T-helper 9 cell (primary cell): Measurements from ENCODE around the gene ATP5MC3.

Source experiments
- DNase-seq: peaks from one replicate; pipeline ENCODE4 v3.0.0-alpha.2; 2020

The ATP5MC3 gene

GRCh38 chr2:175167792-175168563 is 13.5 kb downstream of the ATP5MC3 start, which contains the start of gene ATF2:
Gene ATF2, minus strand, starts transcription at chr2:175168203. Its CDS starts 31,760 bp downstream, at chr2:175136443.
- DNase-seq, result peak; percentile 94

DNA sequence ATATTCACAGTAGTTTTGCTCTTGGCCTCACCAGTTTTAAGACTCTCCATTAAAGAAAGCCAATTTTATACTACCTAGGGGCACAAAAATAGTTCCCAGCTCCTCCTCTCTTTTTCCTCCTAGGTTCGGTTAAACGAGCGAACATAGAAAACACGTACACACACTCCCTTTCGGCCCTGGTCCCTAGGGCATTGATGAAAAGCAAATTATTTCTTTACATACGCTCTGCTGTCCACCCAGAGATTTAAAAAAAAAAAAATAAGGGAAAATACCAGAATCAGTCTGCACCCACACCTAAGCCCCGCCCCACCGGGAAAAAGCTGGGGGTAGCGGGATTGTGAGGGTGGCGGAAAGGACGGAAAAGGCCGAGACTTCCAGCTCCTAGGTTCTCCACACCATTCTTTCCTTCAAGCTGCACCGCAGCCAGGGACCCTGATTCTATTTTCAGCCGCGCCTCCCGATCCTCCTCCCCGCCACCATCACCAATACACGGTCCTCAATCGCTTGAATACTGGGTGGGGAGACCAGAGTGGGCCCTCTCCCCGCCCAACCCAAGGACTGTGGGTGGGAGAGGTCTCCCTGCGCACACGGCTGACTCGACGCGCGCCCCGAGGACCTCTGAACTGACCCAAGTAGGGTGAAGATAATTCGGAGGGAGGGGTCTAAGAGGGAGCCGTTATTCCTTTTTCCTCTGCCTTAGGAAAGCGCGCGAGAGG is 14.3 kb downstream of the ATP5MC3 start:
- DNase-seq, result peak; percentile 14

DNA sequence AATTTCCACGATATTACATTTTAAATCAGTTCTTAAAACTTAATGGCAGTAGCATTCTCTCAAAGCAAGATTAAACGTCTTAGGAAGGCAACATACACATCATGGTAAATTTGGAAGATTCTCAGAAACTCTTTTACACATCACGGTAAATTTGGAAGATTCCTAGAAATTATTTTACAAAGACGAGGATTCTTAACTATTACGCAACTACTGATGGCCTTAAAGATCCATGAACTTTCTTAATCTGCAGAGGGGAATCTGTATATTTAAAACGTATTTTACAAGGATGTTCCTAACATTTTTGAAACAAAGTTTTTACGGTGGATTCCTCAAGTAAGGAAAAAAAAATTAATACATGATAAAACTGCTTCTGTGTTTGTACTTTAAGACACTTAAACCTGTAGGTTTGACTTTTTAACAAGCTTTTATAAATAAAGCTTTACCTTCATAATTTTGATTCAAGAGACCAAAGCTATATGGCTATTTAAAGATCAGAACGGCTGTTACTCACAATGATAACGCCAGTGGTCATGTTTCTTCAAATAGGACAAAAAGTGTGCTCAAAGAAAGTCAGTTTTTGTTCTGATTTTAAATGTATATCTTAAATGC is 15.2 kb downstream of the ATP5MC3 start:
- no peak for DNase-seq

DNA sequence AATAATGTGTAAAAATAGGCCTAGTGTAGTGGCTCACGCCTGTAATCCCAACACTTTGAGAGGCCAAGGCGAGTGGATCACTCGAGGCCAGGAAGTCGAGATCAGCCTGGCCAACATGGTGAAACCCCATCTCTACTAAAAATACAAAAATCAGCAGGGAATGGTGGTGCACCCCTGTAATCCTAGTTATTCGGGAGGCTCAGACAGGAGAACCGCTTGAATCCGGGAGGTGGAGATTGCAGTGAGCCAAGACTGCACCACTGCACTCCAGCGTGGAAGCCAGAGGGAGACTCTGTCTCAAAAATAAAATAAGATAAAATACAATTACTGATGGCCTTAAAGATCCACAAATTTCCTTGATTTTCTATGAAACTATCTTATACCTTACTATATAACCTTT is 17.3 kb downstream of the ATP5MC3 start:
- no peak for DNase-seq

- DNase-seq, result no peak
Measured at GRCh38 chr2:175158894-175159293, 22.6 kb downstream of the ATP5MC3 start.

DNA sequence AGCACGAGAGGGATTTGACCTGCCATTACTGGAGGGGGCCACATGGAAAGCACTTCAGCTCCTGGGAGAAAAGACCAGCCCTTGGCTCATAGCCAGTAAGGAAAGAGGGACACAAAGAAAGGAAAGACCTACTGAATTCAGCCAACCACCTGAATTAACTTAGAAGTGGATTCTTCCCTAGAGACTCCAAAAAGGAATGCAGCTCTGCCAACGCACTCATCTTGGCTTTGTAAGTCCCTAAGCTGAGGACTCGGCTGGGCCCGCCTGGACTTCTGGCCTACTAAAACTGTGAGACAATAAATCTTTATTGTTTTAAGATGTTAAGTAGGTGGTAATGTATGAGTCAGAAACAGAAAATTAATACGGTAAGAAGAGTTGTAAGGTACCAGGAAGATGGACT is 25.0 kb downstream of the ATP5MC3 start:
- DNase-seq, result no peak

DNA sequence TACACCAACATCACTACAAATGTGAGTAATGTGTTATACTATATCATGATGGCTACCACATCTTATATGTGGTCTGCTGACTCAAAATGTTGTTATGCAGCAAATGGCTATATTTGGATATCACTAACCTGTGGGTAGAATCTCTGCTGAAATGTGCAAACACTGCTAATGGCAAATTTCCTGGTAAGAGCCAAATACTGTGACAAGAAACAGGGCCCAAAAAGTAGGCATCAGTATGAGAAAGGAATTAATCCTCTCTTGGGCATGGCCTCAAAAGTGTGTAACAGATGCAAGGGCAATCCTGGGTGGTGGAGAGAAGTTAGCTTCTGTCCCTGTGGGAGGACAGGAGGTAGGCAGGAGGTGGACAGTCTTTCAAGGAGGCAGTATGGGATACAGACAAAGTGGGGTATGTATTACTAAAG is 26.8 kb downstream of the ATP5MC3 start:
- DNase-seq, result no peak

- no peak for DNase-seq
Measured at GRCh38 chr2:175152242-175152641, 29.3 kb downstream of the ATP5MC3 start.

DNA sequence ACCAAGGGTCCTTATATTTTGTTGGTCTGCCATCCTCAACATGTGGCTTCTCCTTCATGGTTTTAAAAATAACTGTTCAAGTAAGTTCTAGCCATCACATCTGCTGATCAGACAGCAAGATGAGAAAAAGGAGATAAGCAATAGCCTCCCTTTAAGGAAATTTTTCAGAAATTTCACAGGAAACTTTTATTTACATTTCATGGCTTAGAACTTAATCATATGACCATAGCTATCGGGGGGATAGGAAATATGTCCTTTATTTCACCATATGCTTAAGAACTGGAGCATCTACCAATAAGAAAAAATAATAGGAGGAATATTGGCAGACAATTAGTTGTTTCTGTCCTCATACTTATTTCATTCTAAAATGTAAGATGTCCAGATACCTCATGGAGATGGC is 29.7 kb downstream of the ATP5MC3 start:
- no peak for DNase-seq

- DNase-seq, result no peak
Measured at GRCh38 chr2:175147186-175147585, 34.3 kb downstream of the ATP5MC3 start.

DNA sequence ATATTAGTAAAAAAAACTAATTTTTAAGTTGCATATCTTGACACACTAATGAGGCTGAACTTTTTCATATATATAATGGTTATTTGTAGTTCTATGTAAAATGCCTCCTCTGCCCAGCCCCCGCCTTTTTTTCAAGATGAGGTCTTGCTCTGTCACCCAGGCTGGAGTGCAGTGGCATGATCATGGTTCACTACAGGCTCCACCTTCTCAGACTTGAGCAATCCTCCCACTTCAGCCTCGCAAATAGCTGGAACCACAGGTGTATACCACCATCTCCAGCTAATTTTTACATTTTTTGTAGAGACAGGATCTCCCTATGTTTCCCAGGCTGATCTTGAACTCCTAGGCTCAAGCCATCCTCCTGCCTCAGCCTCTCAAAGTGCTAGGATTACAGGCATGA is 37.8 kb downstream of the ATP5MC3 start:
- no peak for DNase-seq

- DNase-seq, result no peak
Measured at GRCh38 chr2:175143191-175143590, 38.3 kb downstream of the ATP5MC3 start.

DNA sequence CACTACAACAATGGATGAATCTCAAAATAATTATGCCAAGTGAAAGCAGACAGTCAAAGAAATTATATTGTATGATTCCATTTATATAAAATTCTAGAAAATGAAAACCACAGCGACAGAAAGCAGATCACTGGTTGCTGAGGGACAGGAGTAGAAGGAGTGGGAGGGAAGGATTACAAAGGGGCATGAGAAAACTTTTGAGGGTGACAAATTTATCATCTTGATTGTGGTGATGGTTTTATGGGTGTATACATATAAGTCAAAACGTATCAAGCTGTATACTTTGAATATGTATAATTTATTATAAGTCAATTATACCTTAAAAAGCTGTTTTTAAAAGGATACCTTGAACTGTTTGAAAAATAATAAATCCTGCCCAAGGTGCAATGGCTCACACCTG is 41.2 kb downstream of the ATP5MC3 start:
- DNase-seq, result no peak

DNA sequence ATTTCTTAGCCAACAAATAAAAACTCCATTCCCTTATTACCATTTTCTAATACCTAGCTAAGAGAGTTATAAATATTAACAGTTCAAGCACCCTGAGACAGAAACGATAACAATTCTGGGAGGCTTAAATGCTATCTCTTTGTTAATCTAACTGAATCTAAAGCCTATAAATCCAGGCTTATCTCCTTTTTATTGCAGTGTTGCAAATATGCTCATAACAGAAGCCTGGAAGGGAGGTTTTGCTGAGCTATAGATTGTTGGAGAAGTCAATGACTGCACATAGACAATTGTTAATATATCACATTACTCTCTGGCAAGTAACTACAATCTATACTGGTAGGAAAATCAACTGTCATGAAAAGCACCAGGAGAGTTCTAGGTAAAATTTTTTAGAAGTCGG is 43.7 kb downstream of the ATP5MC3 start:
- no peak for DNase-seq

DNA sequence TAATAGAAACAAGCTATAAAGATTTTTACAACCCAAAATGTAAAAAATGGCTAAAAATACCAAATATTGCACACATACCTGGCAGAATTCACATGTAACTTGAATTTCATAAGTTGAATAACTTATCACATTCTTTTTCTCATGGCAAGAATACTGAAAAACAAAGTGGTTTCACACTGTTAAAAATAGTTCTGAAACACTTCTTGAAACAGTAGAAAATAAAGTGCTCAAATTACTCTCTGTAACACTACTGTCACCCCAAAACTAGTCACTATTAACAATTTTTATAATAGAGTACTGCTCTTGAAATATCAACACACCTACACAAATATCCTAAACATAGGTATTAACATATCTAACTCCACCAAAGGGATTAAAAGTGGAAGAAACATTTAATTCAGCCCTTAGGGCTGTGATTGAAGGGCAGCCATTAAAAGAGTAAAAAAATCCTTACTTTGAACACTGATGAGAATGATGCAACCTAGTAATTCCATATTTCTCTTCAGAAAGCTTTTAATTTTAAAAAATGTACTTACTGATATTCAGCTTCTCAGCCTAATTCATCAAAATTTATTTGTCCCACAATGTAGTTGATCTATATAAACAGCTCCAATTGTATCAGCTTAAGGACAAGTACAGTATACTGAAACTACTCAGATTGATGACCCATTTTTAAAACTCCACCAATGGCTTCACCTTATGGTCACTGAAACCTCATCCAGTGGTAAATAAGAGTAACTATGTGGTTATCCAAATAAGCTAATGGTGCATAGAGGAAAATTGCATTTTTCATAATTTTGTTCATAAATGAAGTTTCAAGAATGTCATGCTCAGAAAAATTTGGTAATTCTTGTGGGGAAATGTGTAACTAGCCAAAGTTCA is 44.9 kb downstream of the ATP5MC3 start:
- no peak for DNase-seq

GRCh38 chr2:175135862-175136261 is 45.6 kb downstream of the ATP5MC3 start:
- no peak for DNase-seq

DNA sequence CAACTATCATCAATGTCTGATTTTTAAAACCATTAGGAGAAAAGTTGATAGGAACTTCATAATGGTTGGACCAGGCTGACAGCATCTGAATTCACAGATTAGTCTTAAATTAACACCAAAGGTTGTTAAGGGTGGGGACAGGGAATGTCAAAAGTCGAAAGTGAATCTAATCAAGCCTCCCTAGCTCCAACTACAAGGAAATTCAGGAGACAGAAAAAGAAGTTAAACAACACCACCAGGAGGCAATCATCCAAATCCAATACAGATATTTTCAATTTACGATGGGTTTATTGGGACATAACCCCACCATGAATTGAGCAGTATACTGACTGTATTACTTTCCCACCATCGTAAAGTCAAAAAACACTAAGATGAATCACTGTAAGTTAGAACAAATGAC is 46.3 kb downstream of the ATP5MC3 start:
- DNase-seq, result no peak

DNA sequence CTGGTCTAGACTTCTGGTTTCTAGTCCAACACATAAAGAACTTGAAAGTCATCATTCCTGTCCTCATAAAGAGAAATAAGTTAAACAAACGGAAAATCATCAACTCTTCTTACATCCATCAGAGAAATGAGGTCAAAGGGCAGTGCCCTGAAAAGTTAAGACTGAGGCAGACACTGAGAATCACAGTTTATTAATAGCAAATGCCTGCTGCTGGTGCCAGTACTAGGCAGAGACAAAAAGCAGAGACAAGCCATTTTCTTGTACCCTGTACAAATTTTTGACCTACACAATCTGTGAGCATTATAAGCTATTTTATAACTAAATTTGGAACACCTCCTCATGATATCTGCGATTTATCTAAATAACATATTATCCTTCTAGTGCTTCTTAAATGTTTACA is 50.3 kb downstream of the ATP5MC3 start:
- no peak for DNase-seq

DNA sequence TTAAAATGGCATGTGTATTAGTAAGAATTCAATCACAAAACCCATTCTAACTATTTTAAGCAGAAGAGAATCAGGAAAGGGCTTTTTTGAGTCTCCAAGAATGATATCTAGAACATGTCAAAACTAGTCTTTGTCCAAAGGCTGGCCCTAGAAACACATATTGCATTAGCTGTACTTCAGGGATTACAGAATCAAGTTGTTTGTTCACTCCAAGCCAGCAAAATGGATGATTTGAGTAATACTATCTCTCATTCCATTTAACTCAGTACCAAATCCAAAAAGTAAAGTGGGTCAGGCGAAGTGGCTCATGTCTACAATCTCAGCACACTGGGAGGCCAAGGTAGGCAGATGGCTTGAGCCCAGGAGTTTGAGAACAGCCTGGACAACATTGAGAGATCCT is 54.8 kb downstream of the ATP5MC3 start:
- DNase-seq, result no peak
